Pulmonary artery endothelial cell (primary cell): ENCODE measurements around the gene OR52J3. TPM values are rescaled to one million over a fixed set of nuclear protein-coding genes. Genes with fewer than 3 reads are reported as not detected.

Source experiments
- DNase-seq: peaks from one replicate; pipeline ENCODE4 v3.0.0-alpha.2; 2011; ENCODE audit warnings: low read depth, low spot score
- total RNA-seq: library from RNA; depleted of rRNA; stranded (reverse); fragments of >200 nt; gene quantifications from 2 replicates; pipeline ENCODE4 v1.2.3, GENCODE V29; 2014

OR52J3 gene
- total RNA-seq, 1 donor from 2014 or later, result not detected

DNA sequence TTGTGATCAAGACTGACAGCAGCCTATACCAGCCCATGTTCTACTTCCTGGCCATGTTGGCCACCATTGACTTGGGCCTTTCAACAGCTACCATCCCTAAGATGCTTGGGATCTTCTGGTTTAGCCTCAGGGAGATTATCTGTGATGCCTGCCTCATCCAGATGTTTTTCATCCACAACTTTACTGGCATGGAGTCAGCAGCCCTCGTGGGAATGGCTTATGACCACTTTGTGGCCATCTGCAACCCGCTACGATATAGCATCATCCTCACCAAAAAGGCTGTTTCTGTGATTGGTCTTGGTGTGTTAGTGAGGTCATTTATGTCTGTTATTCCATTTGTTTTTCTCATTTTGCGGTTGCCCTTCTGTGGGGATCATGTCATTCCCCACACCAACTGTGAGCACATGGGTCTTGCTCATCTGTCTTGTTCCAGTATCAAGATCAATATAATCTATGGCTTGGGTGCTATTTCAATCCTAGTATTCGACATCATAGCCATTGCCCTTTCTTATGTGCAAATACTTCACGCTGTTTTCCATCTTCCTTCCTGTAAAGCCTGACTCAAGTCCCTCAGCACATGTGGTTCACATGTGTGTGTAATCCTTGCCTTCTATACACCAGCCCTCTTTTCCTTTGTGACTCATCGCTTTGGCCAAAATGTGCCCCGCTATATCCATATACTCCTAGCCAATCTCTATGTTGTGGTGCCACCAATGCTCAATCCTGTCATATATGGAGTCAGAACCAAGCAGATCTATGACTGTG lies 46.7 kb downstream of the OR52J3 start:
- DNase-seq, result no peak

DNA sequence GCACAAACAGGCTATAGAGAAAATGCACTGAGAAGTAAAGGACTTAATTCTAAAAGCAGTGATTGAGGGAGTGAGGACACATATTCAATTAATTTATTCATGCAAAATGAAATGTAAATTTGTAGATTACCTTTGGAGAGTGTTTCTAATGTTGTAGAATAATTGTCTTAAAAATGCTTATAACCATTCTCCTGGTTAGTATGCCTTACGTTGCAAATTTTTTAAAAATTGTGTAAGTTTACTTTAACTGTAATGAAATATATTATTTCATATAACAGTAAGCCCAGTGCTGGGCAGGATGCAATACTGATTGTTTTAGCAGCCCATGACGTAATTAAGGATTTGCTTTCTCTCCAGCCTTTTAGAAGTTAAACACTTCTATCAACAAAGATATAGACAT lies 49.7 kb downstream of the OR52J3 start:
- DNase-seq, result no peak

Other genes with a start within 250 kb of the OR52J3 start
- gene OR52R1, start 242.1 kb upstream of the OR52J3 start, total RNA-seq, result not detected in 2 replicates
- gene OR51F2, start 225.2 kb upstream of the OR52J3 start, total RNA-seq, result not detected in 2 replicates
- gene OR51S1, start 197.3 kb upstream of the OR52J3 start, total RNA-seq, result not detected in 2 replicates
- gene OR51T1, start 164.6 kb upstream of the OR52J3 start, total RNA-seq, result not detected in 2 replicates
- not detected in 2 replicates for gene OR51A7, start 142.7 kb upstream of the OR52J3 start, total RNA-seq
- gene OR51G2, start 127.2 kb upstream of the OR52J3 start, total RNA-seq, result not detected in 2 replicates
- gene OR51G1, start 122.2 kb upstream of the OR52J3 start, total RNA-seq, result not detected in 2 replicates
- gene OR51A4, start 98.9 kb upstream of the OR52J3 start, total RNA-seq, result not detected in 2 replicates
- gene OR51A2, start 90.8 kb upstream of the OR52J3 start, total RNA-seq, result not detected in 2 replicates
- not detected in 2 replicates for gene OR51L1, start 51.7 kb upstream of the OR52J3 start, total RNA-seq
- not detected in 2 replicates for gene OR52E2, start 13.1 kb downstream of the OR52J3 start, total RNA-seq
- gene OR52E1, start 23.0 kb downstream of the OR52J3 start, total RNA-seq, result not detected in 2 replicates
- not detected in 2 replicates for gene OR52A5, start 91.8 kb downstream of the OR52J3 start, total RNA-seq
- gene OR52A1, start 108.2 kb downstream of the OR52J3 start, total RNA-seq, result not detected in 2 replicates
- gene OR51V1, start 154.2 kb downstream of the OR52J3 start, total RNA-seq, result not detected in 2 replicates
- not detected in 2 replicates for gene HBB, start 180.5 kb downstream of the OR52J3 start, total RNA-seq
- not detected in 2 replicates for gene HBD, start 188.0 kb downstream of the OR52J3 start, total RNA-seq
- not detected in 2 replicates for gene HBG1, start 203.3 kb downstream of the OR52J3 start, total RNA-seq
- not detected in 2 replicates for gene HBG2, start 208.3 kb downstream of the OR52J3 start, total RNA-seq
- gene HBE1, start 223.4 kb downstream of the OR52J3 start, total RNA-seq, result not detected in 2 replicates